Activated naive CD8-positive, alpha-beta T cell treated with anti-CD3 and anti-CD28 coated beads, Interleukin-2, amount 50 U/mL, for 16 hours (primary cell): Measurements from ENCODE around the gene SCYGR8.
"Not testable (repeated sequence)": the region's sequence is repeated elsewhere in the genome, so short reads cannot be mapped to it uniquely, and the experiment has no call there.

Experiments used
- DNase-seq: peaks from one replicate; pipeline ENCODE4 v3.0.0-alpha.2; 2020; ENCODE audit warnings: low read depth, low spot score

Gene SCYGR8, protein sequence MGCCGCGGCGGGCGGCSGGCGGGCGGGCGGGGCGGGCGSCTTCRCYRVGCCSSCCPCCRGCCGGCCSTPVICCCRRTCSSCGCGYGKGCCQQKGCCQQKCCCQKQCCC

DNA sequence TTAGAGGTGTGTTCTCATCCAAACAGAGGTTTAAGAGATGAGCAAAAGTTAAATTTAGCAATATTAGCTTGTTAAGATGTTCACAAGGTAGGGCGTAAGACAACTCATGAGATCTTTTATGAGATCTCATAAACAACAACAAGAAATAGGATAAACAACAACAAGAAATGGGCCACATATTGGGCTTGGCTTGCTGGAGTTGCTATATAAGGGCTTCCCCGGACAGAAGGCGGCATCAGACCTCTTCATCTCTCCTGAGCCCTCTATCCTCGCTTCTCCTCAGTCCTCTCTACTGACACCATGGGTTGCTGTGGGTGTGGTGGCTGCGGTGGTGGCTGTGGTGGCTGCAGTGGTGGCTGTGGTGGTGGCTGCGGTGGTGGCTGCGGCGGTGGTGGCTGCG is at the start of gene SCYGR8:
Gene SCYGR8, plus strand, starts transcription at position 301 of the 400 bp plus-strand sequence. Its CDS starts 0 bp downstream, at position 301.
- no peak for DNase-seq

- DNase-seq, result no peak
These were observed 48.6 kb upstream of the SCYGR8 start for GRCh38 chr2:227696990-227697679.

DNA sequence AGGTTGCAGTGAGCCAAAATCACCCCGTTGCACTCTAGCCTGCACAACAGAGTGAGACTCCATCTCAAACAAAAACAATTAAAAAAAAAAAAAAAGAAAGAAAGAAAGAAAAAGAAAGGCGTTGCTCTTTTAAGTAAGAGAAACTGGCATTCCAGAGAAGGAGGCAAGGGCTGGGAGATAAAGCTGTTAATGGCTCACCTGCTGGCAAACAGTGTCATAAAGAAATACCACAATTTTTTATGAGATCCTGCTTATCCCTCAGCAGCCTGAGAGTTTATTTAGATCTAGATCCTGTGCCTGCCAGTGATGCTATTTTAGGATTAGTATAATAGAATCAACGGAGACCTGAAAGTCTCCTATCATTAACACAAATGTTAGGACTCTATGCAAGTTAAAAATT is 44.1 kb upstream of the SCYGR8 start:
- DNase-seq, result no peak

DNA sequence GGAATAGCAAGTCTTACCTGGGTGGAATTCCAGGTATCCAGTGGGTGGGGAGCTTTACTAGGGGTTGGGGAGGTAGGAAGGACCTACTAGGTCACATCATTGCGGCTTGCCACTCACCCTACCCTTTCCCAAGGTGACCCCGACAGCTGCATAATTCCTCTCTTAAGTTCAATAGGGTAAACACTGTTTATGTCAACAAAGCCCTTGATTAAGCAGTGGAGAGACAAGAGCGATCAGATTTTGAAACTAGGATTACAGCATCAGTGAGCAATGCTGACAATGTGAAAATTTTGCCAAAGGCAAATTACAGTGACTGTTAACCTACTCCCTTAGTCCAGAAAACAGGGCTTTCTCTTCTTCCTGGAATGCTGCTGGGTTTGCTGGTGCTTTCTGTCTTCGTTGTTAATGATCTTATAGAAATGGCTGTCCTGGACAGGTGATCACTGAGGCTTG is 42.4 kb upstream of the SCYGR8 start:
- no peak for DNase-seq

- DNase-seq, result no peak
These were observed 41.7 kb upstream of the SCYGR8 start for GRCh38 chr2:227703961-227704360.

DNA sequence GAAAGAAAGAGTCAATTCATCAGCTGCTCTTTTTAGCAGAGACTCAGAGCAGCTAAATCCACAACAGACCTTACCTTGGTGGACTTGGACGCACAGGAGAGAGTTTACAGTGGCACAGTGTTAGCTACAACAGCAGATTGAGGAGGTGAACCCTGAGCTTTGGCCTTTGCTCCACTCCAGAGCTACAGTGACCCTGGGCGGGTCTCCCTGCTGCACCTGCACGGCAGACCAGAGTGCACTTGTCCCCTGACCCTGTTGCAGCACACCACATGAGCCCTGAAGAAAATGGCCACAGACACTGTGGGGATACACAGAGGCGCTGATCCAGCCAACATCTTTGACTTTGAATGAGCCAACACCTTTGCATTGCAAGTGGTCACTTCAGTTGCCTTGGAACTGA is 38.8 kb upstream of the SCYGR8 start:
- no peak for DNase-seq

DNA sequence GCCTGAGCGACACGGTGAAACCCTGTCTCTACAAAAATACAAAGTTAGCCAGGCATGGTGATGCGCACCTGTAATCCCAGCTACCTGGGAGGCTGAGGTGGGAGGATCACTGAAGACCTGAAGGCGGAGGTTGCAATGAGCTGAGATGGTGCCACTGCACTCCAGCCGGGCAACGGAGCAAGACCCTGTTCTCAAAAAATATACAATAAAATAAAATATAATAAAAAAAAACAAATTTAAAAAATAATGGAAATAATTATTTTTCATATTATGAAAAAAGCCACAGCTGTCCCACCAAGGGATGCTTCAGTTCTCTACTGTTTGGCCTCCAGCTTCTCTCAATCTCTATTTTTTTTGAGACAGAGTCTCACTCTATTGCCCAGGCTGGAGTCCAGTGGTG is 38.3 kb upstream of the SCYGR8 start:
- DNase-seq, result no peak

GRCh38 chr2:227710986-227711385 is 34.7 kb upstream of the SCYGR8 start:
- no peak for DNase-seq

- DNase-seq, result no peak
These were observed 32.4 kb upstream of the SCYGR8 start for GRCh38 chr2:227713291-227713690.

DNA sequence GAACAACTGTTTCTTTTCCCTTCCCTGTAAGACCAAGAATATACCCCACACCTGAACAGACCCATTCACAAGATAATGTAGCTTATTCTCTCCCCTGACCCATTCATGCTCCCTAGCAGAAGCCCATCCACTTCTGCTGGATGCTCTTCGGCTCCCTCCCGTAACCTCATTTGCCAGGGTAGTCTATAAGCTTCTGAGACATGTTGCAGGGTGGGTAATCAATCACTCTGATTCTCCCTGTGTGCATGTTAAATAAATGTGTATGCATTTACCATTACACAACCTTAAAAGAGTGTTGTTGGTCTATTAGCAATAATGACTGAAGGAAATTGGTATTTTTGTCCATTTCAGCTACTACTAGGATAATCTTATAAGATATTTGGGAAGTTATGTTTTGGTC is 29.2 kb upstream of the SCYGR8 start:
- DNase-seq, result no peak

DNA sequence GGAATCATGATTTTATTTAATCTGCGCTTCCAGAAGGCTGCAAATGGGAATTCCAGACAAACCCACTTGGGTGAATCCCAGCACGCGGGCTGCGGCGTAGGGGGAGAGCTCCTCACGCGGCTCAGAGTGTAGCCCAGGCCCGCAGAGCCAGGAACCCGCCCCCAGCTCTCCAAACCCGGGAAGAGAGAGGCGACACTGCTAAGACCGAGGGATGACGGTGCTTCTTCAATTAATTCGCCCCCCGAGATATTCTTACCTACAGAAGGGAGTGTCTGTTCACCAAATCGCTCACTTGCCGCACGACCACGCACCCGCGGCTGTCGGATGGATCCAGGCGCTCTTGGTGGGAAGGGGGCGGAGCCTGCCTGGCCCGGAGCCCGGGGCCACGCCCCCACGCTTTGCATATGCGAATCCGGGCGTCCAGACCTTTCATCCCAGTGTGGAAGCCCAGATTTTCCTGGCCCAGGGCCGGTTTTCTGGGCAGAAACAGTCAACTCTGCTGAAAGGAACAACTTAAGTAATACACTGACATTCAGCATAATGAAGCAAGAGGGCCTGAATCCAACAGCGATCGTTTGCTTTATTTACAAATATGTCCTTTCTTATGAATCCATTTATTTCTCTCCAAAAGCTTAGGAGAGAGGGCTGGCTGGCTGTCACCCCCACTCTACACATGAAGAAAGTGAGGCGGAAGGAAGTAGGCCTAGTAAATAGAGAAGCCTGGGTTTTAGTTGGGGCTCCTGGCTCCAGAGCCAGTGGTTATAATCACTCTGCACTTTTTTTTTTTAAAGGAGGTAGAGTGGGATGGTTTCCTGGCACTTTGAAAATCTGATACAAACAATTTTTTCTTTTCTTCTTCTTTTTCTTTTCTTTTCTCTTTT is 27.8 kb upstream of the SCYGR8 start, which contains the start of gene SLC19A3:
Gene SLC19A3, minus strand, starts transcription at position 342 of the 881 bp plus-strand sequence. CDS start 15,710 bp downstream, outside the sequence.
- no peak for DNase-seq

DNA sequence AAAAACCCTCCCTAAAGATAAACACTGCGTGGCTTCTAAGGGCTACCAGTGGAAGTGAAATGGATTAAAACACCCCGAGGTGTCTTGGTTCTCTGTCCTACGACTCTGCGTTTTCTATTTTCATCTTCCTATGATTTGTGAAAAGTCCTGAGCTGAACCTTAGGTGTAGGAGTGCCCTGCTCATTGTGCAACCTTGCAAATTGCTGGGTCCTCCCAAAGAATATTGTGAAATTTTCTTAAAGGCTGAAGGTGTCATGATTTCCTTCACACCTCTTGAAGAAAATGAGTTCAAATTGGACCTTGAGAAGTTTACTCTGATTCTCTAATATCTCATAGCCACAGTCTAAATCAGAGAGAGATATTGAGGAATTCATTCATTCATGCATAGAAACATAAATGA is 26.1 kb upstream of the SCYGR8 start:
- no peak for DNase-seq

GRCh38 chr2:227720680-227721079 is 25.0 kb upstream of the SCYGR8 start:
- no peak for DNase-seq

DNA sequence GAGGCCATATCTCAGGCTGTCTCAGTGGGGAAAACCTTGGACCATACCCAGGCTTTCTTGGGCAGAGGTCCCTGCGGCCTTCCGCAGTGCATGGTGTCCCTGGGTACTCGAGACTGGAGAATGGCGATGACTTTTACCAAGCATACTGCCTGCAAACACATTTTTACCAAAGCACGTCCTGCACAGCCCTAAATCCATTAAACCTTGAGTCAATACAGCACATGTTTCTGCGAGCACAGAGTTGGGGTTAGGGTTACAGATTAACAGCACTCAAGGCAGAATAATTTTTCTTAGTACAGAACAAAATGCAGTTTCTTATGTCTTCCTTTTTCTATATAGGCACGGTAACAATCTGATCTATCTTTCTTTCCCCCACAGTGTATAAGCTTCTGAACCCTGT is 22.9 kb upstream of the SCYGR8 start:
- not testable (repeated sequence) for DNase-seq

DNA sequence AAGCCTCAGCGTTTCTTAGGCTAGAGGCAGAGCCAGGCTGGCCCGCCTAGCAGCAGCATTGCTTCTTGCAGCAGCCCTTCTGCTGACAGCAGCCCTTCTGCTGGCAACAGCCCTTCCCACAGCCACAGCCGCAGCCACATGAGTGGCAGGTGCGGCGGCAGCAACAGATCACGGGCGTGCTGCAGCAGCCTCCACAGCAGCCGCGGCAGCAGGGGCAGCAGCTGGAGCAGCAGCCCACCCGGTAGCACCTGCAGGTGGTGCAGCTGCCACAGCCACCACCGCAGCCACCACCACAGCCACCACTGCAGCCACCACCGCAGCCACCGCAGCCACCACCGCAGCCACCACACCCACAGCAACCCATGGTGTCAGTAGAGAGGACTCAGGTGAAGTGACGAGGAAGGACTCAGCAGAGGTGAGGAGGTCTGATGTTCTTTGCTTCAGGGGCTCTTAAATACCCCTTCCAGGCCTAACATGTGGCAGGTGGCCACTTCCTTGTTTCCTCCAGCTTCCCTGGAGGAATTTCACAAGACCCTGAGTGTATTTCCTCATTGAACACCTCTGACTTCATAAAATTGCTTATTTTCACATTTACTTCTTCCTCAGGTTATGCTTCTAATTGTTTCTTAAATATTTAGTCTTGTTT is 21.2 kb upstream of the SCYGR8 start, which contains the start of gene SCYGR6:
Gene SCYGR6, minus strand, starts transcription at position 364 of the 646 bp plus-strand sequence. Its CDS starts 0 bp downstream, at position 364.
- no peak for DNase-seq

- DNase-seq, result no peak
These were observed 17.7 kb upstream of the SCYGR8 start, which contains the start of gene SCYGR7 for GRCh38 chr2:227728035-227728434. TSS of gene SCYGR7 (plus strand) at chr2:227728335. CDS start at chr2:227728335, 0 bp downstream.

DNA sequence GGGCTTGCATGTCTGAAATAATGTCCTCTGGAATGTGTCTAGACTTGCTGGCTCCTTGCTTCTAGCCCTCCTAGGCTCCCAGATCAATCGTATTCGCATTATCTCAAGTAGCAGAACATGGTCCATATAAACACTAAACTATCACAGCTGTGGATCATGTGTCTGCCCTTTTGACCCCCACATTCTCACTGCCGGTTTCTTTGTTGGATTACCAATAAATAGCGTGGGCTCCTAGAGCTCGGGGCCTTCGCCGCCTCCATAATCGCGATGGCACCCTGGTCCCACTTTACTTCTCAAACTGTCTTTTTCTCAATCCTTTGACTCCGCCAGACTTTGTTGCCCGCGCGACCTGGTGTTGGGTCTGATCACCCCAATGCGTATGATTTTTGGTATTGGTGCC is 6.3 kb upstream of the SCYGR8 start:
- no peak for DNase-seq

- not testable (repeated sequence) for DNase-seq
These were observed 5.0 kb upstream of the SCYGR8 start for GRCh38 chr2:227740705-227741104.

DNA sequence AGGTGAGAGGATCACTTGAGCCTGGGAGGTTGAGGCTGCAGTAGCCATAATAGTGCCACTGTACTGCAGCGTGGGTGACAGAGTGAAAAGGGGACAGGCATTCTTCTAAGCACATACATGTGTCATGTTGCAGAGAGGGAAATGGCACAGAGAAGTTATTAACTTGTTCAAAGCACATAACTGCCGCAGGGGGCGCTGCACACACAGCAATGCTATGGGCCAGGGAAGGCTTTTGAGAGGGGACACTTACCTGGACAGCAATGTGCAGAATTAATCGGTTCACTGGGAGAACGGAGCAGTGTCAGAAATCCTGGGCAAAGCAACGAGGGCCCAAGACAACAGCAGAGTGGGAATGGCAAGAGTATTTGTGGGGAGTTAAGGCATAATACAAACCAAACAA is 2.4 kb downstream of the SCYGR8 start:
- no peak for DNase-seq

- DNase-seq, result not testable (repeated sequence)
These were observed 10.6 kb downstream of the SCYGR8 start for GRCh38 chr2:227756261-227756660.

- no peak for DNase-seq
These were observed 13.9 kb downstream of the SCYGR8 start for GRCh38 chr2:227759411-227760118.
